ENCODE results near the gene ST7.

Gene ST7

DNA sequence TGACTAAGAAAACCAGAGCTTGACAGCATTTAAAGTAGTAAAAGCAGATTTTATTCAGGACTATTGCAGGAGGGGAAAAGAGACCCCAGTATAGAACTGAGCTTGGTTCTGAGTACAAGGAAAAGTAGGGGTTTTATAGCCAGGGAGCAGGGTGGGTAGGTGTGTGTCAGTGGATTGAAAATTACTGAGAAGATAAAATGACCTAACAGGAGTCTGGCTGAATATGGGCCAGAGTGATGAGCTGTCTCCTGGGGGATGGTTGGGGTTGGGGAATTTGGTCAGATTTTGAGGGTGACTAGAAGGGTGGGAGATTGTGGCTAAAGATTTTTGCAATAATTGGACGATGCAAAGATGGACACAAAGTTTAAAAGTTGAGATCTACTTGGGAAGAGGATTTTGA lies 114.0 kb downstream of the ST7 start:
- DNase-seq (ENCODE audit: low read depth in 2 of 2) = no peak

DNA sequence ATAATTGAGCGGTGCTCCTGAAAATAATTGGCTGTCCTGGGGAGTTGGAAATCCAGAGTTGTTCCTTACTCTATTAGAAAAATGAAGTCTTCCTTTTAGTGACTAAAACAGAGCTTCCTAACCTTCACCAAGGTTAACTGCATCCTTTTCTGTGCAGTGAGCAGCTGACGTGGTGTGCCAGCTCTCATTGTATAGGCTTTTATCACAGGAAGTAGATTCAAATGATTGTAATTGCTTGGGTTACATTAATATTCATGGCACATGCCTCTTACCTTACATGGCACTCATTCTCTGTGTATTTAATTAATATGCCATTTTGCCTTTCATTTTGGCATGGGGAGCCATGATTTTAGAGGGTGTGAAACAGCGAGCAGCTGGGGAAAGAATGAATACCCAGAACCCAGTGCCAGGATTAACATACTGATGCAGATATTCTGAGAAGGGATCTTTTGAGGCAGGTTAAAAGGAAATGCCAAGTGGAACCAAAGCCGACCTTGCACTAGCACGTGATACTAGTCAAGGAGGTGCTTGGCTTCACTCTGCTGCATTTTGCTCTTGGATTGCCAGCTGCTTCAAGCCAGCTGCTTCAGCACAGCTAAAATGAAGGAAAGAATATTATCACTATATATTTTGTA lies 115.3 kb downstream of the ST7 start:
- no peak for DNase-seq (ENCODE audit: low read depth in 2 of 2)

DNA sequence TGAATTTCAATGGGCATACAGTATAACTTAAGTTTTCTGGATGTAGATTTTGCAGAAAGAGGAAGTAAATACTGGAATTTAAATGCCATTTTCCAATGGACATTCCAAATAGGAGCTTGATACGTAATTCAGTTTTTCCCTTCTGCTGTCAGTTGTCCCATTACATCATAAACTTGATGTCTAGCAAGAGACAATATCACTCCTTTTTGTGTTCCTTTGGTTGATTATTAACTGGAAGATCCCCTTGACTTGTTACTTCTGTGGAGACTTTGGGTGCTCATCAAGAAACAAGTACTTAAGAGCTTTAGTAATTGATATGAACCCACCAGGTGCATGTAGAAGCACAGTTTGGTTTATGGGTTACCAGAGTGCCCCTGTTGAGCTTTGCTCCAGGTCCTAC lies 116.1 kb downstream of the ST7 start:
- no peak for DNase-seq (ENCODE audit: low read depth in 2 of 2)

DNA sequence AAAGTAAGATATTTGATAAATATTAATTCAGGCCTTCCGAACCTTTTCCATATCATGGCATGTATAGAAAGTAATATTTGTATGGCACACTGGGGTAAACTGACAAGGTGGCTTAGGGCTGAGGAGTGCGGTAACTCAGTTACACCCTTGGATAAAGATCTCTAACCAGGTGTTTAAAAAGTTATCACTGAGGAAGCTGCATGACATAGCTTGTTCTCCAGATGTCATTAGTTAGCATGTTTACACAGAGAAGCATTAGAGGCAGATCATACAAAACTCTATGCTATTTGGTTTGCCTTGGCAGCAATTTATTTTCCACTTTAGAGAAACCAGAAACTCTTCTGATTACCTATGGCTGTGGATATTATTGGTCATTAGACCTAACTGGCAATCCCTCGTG lies 118.2 kb downstream of the ST7 start:
- DNase-seq (ENCODE audit: low read depth in 2 of 2) = no peak

DNA sequence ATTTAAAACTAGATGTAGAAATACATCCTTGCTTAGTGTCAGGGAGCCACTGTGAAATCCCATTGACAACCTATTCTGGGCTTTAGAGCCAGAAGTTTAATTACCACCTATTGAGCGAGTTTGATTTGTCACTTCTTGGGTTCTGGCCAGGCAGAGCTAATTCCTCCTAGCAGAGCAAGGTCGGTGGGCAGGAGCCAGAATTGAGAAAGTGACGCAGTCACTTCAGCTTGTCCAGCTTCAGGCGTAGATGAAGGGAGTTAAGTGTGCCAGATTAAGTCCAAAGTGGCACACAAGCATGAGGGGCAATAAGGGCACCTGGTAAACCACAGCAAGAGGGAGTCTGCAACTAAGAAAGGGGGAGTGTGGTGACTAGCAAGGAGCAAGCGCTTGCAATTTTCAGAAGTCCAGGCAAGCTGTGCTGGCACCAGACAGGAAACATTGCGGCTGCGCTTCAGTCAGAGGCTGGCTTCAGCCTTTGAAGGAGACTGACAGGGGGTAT lies 119.4 kb downstream of the ST7 start:
- DNase-seq (ENCODE audit: low read depth in 2 of 2) = no peak

GRCh38 chr7:117074378-117074777 lies 121.1 kb downstream of the ST7 start:
- DNase-seq (ENCODE audit: low read depth in 2 of 2) = no peak

GRCh38 chr7:117075934-117076333 lies 122.6 kb downstream of the ST7 start:
- DNase-seq (ENCODE audit: low read depth in 2 of 2) = no peak

DNA sequence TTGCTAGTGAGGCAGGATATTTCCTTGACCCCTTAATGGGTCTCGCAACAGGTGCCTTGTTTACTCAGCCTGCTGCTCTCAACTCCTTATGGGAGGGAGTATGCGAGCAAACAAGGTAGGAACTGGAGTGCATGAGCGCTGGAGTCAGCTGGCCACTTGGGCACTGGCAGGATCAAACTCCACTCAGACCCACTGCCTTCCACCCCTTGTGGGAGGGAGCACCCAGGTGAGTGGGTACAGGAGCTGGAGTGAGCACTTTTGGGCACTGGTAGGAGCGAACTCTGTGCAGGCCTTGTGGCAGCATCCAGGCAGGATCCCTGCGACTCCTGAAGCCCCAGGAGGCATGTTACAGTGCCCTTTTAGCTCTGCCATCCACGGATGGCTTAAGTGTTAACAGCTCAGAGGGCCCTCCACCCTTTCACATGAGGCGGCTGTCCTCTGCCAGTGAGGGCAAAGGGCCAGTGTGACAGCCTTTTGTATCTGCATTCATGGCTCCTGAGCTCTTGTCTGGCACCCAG lies 123.2 kb downstream of the ST7 start:
- DNase-seq (ENCODE audit: low read depth in 2 of 2) = no peak

- DNase-seq (ENCODE audit: low read depth in 2 of 2) = no peak
These were observed 124.4 kb downstream of the ST7 start for GRCh38 chr7:117077658-117078057.

DNA sequence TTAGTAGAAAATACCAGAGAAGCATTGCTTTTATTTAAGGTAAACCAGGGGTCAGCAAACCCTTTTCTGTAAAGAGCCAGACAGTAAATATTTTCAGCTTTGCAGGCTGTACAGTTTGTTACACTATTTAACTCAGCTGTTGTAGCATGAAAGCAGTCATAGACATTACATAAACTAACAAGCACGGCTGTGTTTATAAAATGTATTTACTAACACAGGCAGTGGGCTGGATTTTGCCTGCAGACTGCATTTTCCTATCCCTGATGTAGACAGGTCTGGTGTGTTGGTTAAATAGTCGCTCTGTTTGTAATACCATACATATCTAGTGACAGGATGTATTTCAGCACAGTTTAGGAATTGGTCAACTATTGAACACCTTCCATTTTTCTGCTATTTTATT lies 129.3 kb downstream of the ST7 start:
- DNase-seq (ENCODE audit: low read depth in 2 of 2) = no peak

DNA sequence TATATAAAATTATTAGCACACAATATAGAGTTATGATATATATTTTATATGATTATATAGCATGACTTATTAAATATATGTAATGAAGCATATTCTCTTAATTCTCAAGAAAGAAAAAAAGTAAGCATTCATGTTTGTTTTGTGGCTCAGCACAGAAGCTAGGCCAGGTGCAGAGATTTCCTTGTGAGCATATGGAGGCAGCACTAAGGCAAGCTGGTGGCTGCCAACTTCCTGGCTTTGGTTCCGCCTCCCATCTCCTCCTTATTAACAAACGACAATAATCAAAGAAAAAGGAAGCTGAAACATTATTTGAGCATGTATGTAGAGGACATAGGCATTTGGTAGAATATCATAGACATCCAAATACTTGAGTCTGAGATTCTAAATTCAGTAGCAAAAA lies 130.3 kb downstream of the ST7 start:
- DNase-seq (ENCODE audit: low read depth in 2 of 2) = no peak

GRCh38 chr7:117084286-117084685 lies 131.0 kb downstream of the ST7 start:
- DNase-seq (ENCODE audit: low read depth in 2 of 2) = no peak

- DNase-seq (ENCODE audit: low read depth in 2 of 2) = no peak
These were observed 132.0 kb downstream of the ST7 start for GRCh38 chr7:117085275-117085674.

DNA sequence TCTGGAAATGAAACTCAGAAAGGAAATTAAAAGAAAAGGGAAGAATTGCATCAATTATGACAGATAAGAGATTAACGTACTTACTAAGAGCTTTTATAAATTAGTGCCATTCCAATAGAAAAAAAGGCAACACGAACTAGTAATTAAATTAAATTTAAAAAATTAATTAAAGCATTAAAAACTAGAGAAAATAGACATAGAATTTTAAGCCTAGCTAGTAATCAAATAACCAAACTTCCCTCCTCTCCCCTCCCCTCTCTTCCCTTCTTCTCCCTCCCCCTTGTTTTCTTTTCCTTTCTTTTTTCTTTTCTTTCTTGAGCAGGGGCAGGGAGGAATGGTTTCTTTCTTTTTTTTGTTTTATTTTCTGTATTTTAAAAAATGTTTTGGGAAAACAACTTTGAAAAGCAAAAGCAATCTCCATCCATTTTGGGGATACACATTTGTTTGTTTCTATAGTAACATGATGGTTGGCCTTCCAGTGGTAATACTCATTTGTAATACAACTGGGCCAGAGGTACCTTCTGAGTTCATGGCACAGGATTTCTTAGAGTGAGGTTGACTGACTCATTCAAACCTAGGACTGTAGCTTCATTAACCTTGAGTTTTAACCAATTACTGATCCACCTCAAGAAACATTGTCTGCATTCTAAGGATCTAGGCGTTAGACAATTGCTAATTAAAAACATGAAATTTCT lies 132.6 kb downstream of the ST7 start:
- no peak for DNase-seq (ENCODE audit: low read depth in 2 of 2)

DNA sequence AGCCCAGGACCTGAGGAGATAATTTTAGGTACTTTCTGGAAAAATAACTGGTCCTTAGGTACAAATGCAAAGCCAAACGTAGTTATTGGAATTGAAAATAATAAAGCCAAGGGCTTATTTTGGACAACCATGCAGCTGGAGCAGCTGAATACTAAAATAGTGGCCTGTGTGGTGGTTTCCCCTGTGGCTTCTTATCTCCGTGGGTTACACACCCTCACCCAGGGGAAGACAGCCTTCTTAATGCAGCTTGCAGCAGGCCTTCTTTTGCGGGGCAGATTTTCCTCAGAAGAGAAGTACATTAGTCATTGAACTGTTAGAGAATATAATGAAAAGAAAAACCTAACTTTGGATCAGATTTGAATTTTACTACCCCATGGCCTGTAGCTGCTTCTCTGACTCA lies 133.5 kb downstream of the ST7 start:
- no peak for DNase-seq (ENCODE audit: low read depth in 2 of 2)

GRCh38 chr7:117087639-117088396 lies 134.5 kb downstream of the ST7 start:
- DNase-seq (ENCODE audit: low read depth in 2 of 2) = no peak

DNA sequence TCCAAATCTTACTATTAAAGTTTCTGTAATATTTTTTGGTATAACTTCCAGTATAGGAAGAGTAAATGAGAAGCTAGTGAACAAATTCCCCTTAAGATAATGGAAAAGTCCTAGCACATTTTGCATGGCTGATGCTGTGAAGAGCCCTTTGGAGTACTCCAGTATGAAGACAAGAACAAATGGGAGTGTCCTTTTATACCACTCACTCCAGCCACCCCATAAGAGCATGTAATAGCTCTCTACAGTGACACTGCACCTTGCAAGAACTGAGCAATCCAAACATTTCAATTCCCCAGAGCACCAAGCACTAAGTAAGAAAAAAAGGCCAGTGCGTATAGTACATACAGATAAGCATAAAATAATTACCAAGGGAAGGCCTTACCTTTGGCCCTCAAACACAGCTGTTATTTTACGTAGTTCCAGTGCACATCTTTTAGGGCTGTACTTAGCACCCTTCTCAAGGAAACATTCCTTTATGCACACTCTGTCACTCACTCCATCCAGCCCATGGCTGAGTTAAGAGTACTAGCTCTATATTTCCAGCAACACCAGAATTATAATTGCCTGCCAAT lies 135.4 kb downstream of the ST7 start:
- no peak for DNase-seq (ENCODE audit: low read depth in 2 of 2)

GRCh38 chr7:117090791-117091190 lies 137.5 kb downstream of the ST7 start:
- no peak for DNase-seq (ENCODE audit: low read depth in 2 of 2)

DNA sequence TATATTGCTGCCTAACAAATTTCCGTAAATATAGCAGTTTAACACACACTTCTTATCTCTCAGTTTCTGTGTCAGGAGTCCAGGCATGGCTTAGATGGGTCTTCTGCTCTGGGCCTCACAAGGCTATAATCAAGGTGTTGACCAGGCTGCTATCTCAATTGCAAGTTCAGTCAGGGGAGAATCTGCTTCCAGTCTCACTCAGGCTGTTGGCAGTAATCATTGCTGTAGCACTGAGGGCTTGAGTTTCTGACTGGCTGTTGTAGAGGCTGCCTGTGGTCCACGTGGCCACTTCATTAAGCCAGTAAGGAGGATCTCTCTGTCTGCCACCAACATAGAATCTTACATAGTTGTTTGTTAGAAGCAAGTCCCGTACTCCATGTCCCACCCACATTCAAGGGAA lies 138.4 kb downstream of the ST7 start:
- DNase-seq (ENCODE audit: low read depth in 2 of 2) = no peak

- no peak for DNase-seq (ENCODE audit: low read depth in 2 of 2)
These were observed 139.5 kb downstream of the ST7 start for GRCh38 chr7:117092785-117093184.

DNA sequence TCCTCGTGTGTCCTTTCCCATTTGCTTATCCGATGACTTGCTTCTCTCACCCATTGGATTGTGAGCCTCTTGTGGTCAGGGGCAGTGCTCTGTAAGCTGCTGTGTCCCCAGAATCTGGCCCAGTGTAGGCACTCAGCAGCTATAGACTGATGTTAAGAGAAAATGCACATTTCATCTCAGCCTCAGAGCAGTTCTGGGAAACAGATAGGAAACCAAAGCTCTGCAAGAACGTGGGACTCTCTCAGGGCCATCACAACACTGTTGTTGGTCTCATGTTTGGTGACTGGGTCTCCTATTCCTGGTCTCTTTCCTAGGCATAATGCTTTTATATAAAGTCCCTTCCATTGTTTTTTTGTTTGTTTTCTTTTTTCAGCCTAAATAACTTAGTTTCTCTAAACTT lies 141.2 kb downstream of the ST7 start:
- no peak for DNase-seq (ENCODE audit: low read depth in 2 of 2)

DNA sequence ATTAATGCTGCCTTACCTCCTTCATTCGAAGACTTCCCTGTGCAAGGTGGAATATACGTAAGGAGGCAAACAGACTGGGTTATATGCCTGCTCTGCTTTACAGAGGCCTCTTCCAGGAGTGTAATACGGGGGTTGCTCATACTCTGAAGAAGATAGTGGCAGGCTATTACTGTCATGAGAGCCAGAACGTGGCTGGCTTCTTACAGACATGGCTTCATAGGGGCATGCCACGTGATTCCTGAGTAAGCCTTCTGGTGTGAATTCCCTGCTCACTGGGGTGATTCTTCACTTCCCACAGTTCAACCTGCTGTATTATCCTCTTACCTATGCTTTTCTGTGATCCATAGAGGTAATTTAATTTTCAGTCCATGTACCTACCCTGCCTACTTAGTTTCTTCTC lies 141.8 kb downstream of the ST7 start:
- DNase-seq (ENCODE audit: low read depth in 2 of 2) = no peak
